ENCODE data around the gene C2orf49.
"Not testable (repeated sequence)": the region's sequence is repeated elsewhere in the genome, so short reads cannot be mapped to it uniquely, and the experiment has no call there.

Gene C2orf49

DNA sequence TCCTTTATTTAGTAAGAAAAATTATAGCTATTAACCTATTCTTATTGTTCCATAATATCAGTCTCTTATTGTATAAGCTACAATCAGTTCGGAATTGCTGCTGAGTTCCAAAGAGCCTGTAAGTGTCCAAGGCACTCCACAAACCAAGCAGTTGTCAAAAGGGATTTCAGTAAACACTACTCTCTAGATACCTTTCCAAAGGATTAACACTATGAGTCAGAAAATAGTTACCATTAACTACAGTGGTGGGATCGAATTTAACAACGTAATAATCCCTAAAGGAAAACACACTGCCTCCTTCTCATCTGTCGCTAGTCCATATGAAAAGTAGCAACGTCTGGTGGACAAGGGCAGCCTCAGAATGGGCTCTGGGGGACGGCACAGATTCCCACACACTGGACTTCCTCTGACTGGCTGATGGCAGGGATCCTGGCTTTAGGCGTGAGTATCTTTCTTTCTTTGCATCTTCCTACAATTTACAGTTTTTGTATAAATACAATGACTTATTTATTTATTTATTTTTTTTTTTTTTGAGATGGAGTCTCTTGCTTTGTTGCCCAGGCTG, 16.6 kb upstream of the C2orf49 start:
- DNase-seq (ENCODE audit: insufficient read length, low spot score): peak; percentile 26
- no peak for FAIRE-seq

DNA sequence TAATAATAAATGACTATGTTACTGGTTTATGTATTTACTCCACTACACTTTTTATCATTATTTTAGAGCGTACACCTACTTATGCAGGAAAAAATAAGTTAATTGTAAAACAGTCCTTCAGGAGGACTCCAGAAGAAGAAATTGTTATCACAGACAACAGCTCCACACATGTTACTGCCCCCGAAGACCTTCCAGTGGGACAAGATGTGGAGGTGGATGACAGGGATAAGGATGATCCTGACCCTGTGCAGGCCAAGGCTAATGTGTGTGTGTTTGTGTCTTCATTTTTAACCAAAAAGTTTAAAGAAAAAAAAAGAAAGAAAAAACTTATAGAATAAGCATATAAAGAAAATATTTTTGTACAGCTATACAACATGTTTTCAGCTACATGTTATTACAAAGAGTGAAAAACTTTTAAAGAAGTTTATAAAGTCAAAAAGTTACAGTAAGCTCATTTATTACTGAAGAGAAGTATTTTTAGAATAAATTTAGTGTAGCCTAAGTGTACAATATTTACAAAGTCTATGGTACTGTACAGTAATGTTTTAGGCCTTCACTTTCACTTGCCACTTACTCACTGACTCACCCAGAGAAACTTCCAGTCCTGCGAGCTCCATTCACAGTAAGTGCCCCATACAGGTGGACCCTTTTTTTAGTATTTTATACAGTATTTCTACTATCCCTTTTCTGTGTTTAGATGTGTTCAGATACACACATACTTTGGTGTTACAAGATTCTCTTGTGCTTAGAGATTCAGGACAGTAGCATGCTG, 15.3 kb upstream of the C2orf49 start:
- FAIRE-seq: peak; percentile 23
- DNase-seq (ENCODE audit: insufficient read length, low spot score): no peak

DNA sequence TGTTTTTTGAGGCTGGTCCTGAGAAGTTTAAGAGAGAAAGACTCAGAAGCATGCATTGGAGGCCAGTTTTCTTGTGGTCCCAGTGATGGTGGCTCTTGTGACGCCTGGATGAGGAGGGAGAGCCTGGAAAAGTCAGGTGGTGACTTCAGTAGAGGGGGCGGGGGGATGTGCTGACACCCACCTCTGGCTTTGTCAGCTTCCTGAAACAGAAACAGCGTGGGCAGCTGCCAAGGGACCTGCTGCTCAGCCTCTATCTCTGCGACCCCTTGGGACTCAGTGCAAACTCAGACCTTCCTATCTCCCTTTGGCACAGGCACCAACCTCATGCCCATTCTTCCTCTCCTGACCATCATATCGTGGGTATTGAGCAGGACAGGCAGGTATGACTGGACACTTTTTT, 14.2 kb upstream of the C2orf49 start:
- DNase-seq (ENCODE audit: insufficient read length, low spot score): no peak
- FAIRE-seq: no peak

DNA sequence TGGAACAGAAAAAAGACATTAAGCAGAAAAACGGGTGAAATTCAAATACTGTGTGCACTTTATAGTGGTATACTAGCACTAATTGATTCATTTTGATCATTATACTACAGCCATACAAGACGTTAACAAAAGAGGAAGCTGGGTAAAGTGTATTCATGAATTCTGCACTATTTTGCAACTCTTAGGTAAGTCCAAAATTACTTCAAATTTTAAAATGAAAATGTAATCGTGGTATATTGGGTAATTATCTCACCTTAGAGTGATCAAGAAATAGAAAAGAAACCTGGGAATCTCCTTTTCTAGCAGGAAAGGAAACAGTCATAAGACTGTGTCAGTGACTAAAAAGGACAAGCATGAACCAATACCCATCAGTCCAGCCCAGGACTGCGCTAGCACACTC, 13.2 kb upstream of the C2orf49 start:
- no peak for DNase-seq (ENCODE audit: insufficient read length, low spot score)
- FAIRE-seq: no peak

DNA sequence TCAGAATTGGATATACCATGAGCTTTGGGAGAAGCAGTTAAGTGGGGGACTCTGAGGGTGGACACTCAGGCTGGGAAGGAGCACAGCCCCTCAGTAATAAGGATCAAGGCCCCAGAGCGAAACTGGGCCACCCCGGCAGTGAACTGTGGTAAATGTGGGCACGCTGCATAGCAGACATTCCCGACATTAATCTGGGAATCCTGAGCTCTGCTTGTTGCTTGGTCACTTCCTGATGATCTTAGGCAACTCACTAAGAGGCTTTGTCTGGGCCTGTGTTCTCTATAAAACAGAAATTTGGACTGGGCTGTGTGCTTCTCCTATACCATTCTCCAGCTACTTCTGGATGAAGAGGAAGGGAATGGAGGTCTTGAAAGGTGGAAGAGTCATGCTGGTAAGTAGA, 12.6 kb upstream of the C2orf49 start:
- FAIRE-seq: no peak
- peak; percentile 72 for DNase-seq (ENCODE audit: insufficient read length, low spot score)

DNA sequence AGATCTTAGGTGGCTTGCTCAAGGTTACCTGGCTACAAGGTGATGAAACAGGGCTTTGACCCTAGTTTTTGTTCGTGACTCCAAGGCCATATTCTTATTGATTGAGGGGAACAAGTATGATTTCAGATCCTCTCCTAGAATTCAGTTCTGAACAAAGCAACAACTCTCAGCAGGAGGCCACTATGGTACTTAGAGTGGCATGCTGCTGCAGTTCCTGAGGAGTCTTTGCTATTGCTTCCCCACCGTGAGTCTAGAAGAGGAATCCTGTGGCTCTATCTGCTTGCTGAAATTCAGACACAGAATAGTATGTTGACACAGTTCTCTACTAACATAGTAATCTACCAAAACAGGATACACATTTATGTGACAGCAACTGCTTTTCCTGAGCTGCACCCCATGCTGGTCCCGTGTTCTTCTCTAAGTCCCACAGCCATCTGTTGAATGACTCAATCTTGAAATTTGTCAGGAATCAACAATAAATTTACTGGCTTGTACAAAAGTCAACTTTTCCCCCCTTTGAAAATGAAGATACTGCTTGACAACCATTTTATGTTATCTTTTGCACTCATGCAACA, 11.9 kb upstream of the C2orf49 start:
- FAIRE-seq: no peak
- DNase-seq (ENCODE audit: insufficient read length, low spot score): no peak

DNA sequence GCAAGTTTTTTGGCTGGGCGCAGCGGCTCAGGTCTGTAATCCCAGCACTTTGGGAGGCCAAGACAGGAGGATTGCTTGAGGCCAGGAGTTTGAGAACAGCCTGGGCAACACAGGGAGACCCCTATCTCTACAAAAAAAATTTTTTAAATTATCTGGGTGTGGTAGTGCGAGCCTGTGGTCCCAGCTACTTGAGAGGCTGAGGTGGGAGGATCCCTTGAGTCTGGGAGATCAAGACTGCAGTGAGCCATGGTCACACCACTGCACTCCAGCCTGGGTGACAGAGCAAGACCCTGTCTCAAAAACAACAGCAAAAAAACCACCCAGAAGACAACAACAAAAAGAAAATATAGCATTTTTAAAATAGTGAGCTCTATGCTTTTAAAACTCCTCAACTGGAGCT, 10.1 kb upstream of the C2orf49 start:
- FAIRE-seq; DNase-seq (ENCODE audit: insufficient read length, low spot score): not testable (repeated sequence)

DNA sequence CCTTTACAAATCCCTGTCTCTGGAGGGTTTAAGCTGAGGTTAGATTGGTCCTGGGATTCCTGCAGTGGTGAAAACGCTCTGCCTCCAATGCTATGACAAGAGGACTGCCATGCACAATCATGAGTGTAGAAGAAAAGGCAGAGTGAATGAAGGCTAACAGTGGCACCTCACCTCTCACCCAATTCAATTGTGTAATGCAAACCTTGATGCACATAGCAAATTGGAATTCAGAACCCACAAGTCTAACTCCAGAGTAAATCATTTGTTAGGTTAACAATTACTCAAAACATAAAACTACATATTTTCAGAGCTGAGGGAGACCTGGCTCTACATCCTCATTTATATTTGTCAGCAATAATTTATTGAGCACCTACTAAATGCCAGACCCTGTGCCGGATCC, 9.7 kb upstream of the C2orf49 start:
- DNase-seq (ENCODE audit: insufficient read length, low spot score): no peak
- no peak for FAIRE-seq

DNA sequence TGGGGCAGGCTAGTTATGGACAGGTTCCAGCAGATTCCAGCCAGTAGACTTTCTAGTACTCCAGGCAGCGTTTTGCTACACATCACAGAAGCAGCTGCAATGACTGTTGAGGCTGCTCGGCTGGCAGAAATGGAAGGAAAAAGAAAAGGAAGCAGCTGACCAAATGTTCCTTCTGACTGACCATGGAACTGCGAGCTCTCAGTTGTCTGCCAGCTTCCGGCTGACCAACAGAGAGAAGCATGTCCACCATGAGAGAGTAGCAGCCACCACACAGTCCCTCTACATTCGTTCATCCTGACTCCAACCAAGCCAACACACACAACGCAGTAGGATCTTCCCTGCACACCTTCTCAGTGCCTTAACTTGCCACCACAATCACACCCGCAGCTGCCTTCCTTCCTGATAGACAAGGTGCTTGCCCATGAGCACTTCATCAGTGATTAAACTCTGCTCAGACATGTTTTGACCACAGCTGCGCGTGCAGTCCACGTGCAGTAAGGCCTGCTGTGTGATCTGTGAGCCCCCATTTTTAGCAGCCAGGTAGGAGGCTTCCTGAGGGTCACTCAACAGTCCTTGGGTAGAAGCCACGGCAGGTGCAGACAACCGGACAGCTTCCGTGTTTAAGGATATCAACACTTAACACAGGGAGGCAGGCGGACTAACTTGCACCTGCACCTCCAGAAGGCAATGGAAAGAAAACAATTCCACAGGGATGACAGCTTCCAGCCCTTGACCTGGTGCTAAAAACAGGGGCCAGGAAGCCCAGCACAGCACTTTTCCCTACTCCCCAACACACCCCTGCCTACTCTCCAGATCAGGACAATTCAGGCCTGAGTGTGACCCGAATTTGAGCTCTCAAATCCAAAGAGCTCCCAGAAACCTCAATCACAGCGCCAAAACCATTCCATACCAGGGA, 8.8 kb upstream of the C2orf49 start:
- FAIRE-seq (no peak), DNase-seq (ENCODE audit: insufficient read length, low spot score) (no peak)

DNA sequence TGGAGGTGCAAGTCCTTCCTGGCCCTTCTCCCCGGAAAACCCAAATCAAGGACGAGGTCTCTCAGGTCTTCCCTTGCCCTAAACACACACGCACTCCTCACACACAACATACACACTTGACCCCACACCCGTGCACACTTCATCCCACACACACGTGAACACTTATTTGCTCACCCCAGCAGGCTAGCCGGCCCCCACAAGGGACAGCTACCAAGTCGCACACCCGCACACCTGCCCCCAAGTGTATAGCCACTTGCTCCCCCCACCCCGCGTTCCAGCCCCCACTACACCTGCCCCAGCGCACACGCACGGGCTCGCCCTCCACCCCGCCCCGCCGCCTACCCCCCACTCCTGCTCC, 8.2 kb upstream of the C2orf49 start:
- FAIRE-seq: peak; percentile 40
- DNase-seq (ENCODE audit: insufficient read length, low spot score): no peak

DNA sequence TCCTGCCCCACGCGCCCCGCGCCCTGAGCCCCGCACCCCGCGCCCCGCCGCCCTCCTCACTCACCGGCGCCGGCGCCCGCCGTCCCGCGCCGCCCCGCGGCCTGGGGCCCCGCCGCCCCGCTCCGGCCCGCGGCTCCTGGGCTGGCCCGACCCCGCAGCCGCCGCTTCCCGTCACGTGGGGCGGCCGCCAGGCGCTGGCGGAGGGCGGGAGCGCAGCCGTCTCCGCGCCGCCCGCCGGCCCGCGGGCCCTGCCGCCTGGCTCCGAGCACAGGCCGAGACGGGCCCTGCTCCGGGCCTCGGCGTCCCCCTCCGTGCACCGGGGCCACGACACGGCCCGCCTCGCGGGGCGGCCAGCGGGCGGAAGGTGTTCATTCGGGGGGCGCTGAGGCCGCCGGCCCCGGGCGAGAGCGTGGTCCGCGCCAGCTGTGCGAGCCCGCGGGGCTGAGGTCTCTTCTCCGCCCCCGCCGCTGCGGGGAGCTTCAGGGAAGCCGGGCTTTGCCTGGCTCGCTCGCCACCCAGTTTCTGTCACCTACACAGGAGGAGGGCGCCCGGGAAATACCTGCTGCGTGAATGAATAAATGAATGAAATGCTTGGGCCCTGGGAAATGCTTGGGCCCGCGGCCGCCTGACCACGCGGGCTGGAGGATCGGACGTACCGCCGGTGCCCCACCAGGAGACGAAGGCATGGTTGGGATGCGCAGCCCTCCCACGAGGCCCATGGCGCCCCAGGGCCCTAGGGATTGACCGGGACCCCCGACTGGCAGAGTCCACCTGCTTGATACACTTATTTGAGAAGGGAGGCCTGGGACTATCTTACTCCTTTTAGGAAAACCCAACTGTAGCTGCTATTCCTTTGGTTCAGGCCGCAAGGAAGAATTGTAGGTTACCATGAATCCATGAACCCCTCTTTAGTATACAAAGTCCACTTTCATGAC, 7.5 kb upstream of the C2orf49 start, which contains the start of gene TGFBRAP1:
TGFBRAP1 (minus strand) TSS at position 175 of the 935 bp plus-strand sequence. CDS start 21,434 bp downstream, outside the sequence.
- DNase-seq (ENCODE audit: insufficient read length, low spot score) (peak; percentile 41), FAIRE-seq (no peak)

DNA sequence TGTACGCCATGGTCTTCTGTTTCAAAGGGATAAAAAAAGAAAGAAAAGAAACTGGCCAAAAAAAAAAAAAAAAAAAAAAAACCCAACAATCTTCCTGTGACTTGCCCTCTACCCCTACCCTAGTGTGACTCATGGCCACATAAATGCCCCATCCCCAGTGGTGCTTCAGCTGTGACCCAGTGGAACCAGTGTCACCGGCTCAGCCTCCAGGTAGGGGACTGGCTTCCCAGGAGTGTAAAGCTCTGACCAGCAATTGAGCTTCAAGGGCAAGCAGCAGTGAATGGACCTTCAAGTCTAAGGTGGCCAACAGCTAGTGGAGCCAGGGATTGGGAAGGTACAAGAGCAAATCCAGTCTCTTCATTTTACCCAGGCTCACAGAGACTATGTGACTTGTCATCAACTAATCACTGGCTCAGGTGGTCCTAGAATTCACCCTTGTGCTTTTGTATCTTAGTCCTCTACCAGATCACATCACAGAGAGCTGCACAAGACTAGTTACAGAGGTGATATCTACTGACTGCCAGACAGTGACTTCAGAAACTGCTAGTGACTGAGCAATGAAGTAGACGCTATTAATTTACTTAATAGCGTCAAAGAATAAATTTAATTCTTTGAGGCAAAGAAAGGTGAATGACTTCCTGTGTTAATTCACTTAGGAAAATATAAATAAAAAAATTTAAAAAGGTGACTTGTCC, 6.5 kb upstream of the C2orf49 start:
- no peak for FAIRE-seq
- DNase-seq (ENCODE audit: insufficient read length, low spot score): no peak

DNA sequence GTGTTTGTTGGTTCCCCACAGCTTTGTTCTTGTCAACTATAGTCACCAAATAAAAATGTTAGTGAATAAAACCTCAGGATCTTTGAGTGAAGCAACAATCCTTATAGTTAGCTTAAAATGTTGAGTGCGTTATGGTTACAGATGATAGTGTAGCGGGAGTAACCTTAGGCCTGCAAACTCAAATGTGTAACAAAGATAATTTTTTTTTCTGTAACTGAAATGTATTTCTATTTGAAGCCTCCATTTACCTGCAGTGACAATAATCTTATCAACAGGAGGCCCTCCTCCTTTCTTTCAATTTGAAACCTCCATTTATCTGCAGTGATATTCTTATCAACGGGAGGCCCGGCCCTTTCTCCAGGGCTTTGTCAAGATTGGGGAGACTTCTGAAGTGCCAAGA, 3.1 kb upstream of the C2orf49 start:
- FAIRE-seq (no peak), DNase-seq (ENCODE audit: insufficient read length, low spot score) (no peak)

DNA sequence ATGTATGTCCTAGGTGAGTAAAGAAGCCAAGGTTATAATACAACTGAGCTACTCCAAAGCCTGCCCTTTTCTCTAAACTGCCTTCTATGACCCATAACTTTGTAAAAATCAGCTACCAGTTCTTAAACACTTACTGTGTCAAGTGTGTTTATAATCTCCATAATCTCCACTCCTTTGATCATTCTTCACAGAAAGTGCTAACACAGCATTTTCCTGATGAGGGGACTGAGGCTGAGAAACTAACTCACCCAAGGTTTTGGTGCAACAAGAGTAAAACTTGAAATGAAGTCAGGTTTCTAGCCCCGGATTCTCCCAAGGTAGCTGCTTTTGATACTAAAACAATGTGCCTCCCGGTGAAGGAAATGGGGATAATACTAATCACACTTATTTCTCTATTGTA, 1.9 kb upstream of the C2orf49 start:
- FAIRE-seq: no peak
- no peak for DNase-seq (ENCODE audit: insufficient read length, low spot score)

DNA sequence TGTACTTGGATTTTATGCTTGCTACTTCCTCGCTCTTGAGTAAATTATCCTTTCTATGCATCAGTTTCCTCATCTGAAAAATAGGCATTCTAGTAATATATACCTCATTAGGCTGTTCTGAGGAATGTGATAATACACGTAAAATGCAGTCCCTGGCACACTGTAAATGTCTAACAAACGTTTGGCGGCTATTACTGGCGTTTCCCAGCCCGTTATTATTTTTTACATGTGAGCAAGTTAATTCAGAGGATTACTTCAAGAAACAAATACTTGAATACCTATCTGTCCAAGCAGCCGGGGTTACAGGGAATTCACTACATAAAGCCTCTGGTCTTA, 586 bp upstream of the C2orf49 start:
- no peak for FAIRE-seq
- no peak for DNase-seq (ENCODE audit: insufficient read length, low spot score)

DNA sequence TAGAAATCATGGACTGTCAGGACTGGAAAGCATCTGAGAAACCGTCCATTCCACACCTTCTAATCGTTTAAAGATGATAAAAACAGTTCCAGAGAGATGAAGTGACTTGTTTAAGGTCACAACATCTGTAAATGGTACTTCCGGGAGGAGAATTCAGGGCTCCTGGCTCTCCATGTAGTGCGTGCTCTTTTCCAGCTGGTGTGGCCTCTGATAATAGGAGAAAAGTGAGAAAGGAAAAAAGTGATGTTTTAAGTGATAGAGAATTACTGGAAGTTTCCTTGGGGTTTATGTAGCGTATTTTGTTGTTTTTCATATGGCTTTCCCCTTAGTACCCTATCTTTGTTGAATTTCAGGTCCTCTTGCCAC, 663 bp downstream of the C2orf49 start:
- no peak for DNase-seq (ENCODE audit: insufficient read length, low spot score)
- no peak for FAIRE-seq

DNA sequence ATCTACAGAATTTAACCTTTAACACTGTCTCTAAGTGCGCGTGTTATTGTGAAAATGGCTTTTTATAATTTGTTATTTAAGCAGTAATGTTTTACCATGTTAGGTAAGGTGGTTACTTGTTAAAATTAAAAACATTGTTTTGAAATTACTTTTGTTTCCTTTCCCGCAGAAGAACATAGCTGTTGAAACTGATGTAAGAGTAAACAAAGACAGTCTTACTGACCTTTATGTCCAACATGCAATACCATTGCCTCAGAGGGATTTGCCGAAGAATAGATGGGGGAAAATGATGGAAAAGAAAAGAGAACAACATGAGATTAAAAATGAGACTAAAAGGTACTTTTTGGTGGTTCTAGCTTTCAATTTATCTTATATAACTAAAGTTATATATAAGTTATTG, 2.1 kb downstream of the C2orf49 start:
- DNase-seq (ENCODE audit: insufficient read length, low spot score) (no peak), FAIRE-seq (no peak)

DNA sequence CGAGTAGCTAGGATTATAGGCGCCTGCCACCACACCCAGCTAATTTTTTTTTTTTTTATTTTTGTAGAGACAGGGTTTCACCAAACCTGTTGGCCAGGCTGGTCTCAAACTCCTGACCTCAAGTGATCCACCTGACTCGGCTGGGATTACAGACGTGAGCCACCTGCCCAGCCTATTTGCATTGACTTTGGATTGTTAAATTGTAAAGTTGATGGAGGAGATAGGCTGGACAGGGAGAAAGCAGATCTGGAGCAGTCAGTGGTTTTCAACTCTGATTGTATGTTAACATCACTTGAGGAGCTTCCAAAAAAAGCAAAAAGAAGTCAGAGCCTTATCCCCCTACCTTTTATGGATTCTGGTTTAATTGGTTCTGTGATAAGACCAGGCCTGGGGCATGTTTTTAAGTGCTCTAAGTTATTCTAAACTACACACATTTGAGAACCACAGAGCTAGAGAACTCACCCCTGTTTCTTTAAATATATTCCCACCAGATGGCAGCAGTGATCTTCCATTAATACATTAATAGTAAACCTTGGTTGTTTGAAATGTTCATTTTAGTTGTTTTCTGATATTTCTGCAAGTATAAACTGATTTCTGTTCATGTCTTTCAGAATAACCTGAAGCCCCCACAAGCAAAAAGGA, 7.5 kb downstream of the C2orf49 start:
- DNase-seq (ENCODE audit: insufficient read length, low spot score) (no peak), FAIRE-seq (no peak)

DNA sequence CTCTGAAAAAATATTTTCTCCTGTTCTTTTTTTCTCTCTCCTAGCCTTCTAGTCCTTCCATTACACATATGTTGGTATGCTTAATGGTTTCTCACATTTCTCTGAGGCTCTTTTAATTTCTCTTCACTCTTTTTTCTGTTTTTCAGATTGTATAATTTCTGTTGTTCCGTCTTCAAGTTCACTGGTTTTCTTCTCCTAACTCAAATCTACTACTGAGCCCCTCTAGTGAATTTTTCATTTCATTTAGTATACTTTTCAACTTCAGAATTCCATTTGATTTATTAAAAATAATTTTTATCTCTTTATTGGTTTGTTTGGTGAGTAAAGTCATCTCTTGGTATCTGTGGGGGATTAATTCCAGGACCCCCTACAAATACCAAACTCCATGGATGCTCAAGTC, 19.8 kb downstream of the C2orf49 start:
- FAIRE-seq: no peak

More for the DNA sequence above, 19.8 kb downstream of the C2orf49 start:
- no peak for DNase-seq (ENCODE audit: insufficient read length, low spot score)

All from HTR-8/SVneo (cell line).